SIG-M5 (cell line): Measurements from ENCODE around the gene GAS7.
A peak's percentile ranks its signal among the peaks of the same experiment; 100 is the strongest.

Experiments
- DNase-seq: peaks from one replicate; lab custom pipeline; 2025; lab: John Stamatoyannopoulos, UW

Gene GAS7

GRCh38 chr17:9893411-9894012, 304.9 kb downstream of the GAS7 start:
- no peak for DNase-seq

- no peak for DNase-seq
Measured at GRCh38 chr17:9890124-9890523, 308.3 kb downstream of the GAS7 start.

- no peak for DNase-seq
Measured at GRCh38 chr17:9887508-9887907, 310.9 kb downstream of the GAS7 start.

- no peak for DNase-seq
Measured at GRCh38 chr17:9886141-9886930, 312.1 kb downstream of the GAS7 start.

- DNase-seq = no peak
Measured at GRCh38 chr17:9883451-9883850, 315.0 kb downstream of the GAS7 start.

GRCh38 chr17:9880582-9880999, 317.8 kb downstream of the GAS7 start:
- peak; percentile 25 for DNase-seq

GRCh38 chr17:9878786-9879525, 319.4 kb downstream of the GAS7 start:
- DNase-seq = peak; percentile 25

GRCh38 chr17:9878356-9878755, 320.1 kb downstream of the GAS7 start:
- DNase-seq = no peak

GRCh38 chr17:9875441-9875840, 323.0 kb downstream of the GAS7 start:
- DNase-seq = no peak

GRCh38 chr17:9874722-9875121, 323.7 kb downstream of the GAS7 start:
- no peak for DNase-seq

GRCh38 chr17:9872852-9873251, 325.6 kb downstream of the GAS7 start:
- no peak for DNase-seq

- DNase-seq = no peak
Measured at GRCh38 chr17:9868552-9868951, 329.9 kb downstream of the GAS7 start.

- DNase-seq = peak; percentile 23
Measured at GRCh38 chr17:9865586-9865985, 332.8 kb downstream of the GAS7 start.

- no peak for DNase-seq
Measured at GRCh38 chr17:9862949-9863348, 335.5 kb downstream of the GAS7 start.

GRCh38 chr17:9862220-9862619, 336.2 kb downstream of the GAS7 start:
- DNase-seq = no peak

- DNase-seq = no peak
Measured at GRCh38 chr17:9860851-9861250, 337.6 kb downstream of the GAS7 start.
